Measurements from ENCODE around the gene PTBP3.

- TF ChIP-seq EZH2 (IDR thresholded peaks at IDR 0.05; ENCODE audit: low read length, missing control alignments), result no peak
- TF ChIP-seq, protein P1, sequence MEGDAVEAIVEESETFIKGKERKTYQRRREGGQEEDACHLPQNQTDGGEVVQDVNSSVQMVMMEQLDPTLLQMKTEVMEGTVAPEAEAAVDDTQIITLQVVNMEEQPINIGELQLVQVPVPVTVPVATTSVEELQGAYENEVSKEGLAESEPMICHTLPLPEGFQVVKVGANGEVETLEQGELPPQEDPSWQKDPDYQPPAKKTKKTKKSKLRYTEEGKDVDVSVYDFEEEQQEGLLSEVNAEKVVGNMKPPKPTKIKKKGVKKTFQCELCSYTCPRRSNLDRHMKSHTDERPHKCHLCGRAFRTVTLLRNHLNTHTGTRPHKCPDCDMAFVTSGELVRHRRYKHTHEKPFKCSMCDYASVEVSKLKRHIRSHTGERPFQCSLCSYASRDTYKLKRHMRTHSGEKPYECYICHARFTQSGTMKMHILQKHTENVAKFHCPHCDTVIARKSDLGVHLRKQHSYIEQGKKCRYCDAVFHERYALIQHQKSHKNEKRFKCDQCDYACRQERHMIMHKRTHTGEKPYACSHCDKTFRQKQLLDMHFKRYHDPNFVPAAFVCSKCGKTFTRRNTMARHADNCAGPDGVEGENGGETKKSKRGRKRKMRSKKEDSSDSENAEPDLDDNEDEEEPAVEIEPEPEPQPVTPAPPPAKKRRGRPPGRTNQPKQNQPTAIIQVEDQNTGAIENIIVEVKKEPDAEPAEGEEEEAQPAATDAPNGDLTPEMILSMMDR (conservative IDR thresholded peaks at IDR 0.05 in 1 of 2, IDR thresholded peaks at IDR 0.05 in 1 of 2; ENCODE audit: low read depth in 1 of 2, low read length in 2 of 2), result no peak
Measured at GRCh38 chr9:112273876-112274275, 59.5 kb downstream of the PTBP3 start.

All from fibroblast of lung (primary cell).